Right lobe of liver (tissue), 6 donors: ENCODE data around the gene ARID4B. TPM values are rescaled to one million over a fixed set of nuclear protein-coding genes. Genes with fewer than 3 reads are reported as not detected.
A peak's percentile ranks its signal among the peaks of the same experiment; 100 is the strongest.

Source experiments
- ATAC-seq, 4 donors: fragments of 200-7000 bp; cut with Tn5 transposase; one replicate each; pipeline ENCODE4 v1.9.1; 2020; ENCODE audit warnings: mild to moderate bottlenecking in 4 of 4, moderate library complexity in 4 of 4
- DNase-seq, 3 donors: peaks; one replicate each; pipeline ENCODE4 v3.0.0-alpha.2; 2020
- H3K27ac ChIP-seq, 3 donors: fragments of 200-600 bp; one replicate each; pipeline ENCODE4 v1.8.0; 2022
- H3K27me3 ChIP-seq, 2 donors: fragments of 200-600 bp; one replicate each; pipeline ENCODE4 v1.8.0; 2022
- H3K36me3 ChIP-seq, 4 donors: fragments of 200-600 bp; sonication (generic) in 1 of 4; one replicate each; pipeline versions ENCODE4 v1.5.1 to v1.8.0; 2017 to 2022; ENCODE audit warnings: control low read depth in 1 of 4
- H3K4me1 ChIP-seq, 4 donors: fragments of 200-600 bp; sonication (generic) in 1 of 4; one replicate each; pipeline versions ENCODE4 v1.5.1 to v1.8.0; 2017 to 2022; ENCODE audit warnings: control low read depth in 1 of 4
- H3K4me3 ChIP-seq, 3 donors: fragments of 200-600 bp; one replicate each; pipeline ENCODE4 v1.8.0; 2022
- H3K9me3 ChIP-seq, 4 donors: fragments of 200-600 bp; sonication (generic) in 1 of 4; one replicate each; pipeline versions ENCODE4 v1.5.1 to v1.8.0; 2017 to 2022; ENCODE audit warnings: control low read depth in 1 of 4
- POLR2A ChIP-seq: fragments of 450-650 bp; IDR thresholded peaks from one replicate; pipeline ENCODE4 v1.6.1; 2017; ENCODE audit warnings: antibody characterized with exemption, mild to moderate bottlenecking
- WGBS: methylation state at CpG from one replicate; pipeline ENCODE4 v1.1.6; 2018; ENCODE audit warnings: low coverage, low lambda C conversion rate; ENCODE audit not compliant: insufficient coverage; ENCODE audit errors: missing lambda C conversion rate; 5-methylcytosine and 5-hydroxymethylcytosine counted together
- intact Hi-C, 2 donors: fragments of 100-400 bp; cut with DNase I; formaldehyde crosslinking; loops; one replicate each; pipeline versions ENCODE4 v1.11.2 to v1.14.1; 2022
- total RNA-seq, 6 experiments: library from RNA; depleted of rRNA in 2 of 6; stranded (reverse); fragments of >200 nt in 2 of 6; fragmentation: NEBNext Ultra II Directional in 3 of 6; extraction: Animal tissue kit (Norgen Biotek cat#: 25700) in 3 of 6; gene quantifications; one replicate each; pipeline versions ENCODE4 v1.1.0 to v1.2.4, GENCODE V29; 2016 to 2023
- TF ChIP-seq, protein P1 (sequence below), 4 donors: fragments of 200-600 bp in 3 of 4; fragments of 450-650 bp in 1 of 4; IDR thresholded peaks; one replicate each; pipeline versions ENCODE4 v1.5.1 to v1.8.0; 2016 to 2022; ENCODE audit warnings: antibody characterized with exemption in 4 of 4, mild to moderate bottlenecking in 2 of 4
- donor health status: DM: no; HTN: yes; CAD: no.
- donor health status: DM: no; HTN: no; CAD: no.
- donor health status: DM: no; HTN: no; CAD: no.
- donor health status: DM: no; HTN: yes; CAD: no.
- donor health status: DM: no; HTN: yes; CAD: no.

ARID4B gene
- total RNA-seq, 6 experiments from 2014 or later, result 8.0 to 16.2 (median 11.4) TPM

GRCh38 chr1:235129774-235130570 lies 198.0 kb downstream of the ARID4B start:
- no peak for TF ChIP-seq POLR2A
- TF ChIP-seq, protein P1, sequence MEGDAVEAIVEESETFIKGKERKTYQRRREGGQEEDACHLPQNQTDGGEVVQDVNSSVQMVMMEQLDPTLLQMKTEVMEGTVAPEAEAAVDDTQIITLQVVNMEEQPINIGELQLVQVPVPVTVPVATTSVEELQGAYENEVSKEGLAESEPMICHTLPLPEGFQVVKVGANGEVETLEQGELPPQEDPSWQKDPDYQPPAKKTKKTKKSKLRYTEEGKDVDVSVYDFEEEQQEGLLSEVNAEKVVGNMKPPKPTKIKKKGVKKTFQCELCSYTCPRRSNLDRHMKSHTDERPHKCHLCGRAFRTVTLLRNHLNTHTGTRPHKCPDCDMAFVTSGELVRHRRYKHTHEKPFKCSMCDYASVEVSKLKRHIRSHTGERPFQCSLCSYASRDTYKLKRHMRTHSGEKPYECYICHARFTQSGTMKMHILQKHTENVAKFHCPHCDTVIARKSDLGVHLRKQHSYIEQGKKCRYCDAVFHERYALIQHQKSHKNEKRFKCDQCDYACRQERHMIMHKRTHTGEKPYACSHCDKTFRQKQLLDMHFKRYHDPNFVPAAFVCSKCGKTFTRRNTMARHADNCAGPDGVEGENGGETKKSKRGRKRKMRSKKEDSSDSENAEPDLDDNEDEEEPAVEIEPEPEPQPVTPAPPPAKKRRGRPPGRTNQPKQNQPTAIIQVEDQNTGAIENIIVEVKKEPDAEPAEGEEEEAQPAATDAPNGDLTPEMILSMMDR (IDR thresholded peaks at IDR 0.05), result no peak
- H3K27me3 ChIP-seq, result no peaks in the 10 kb centered on the region
- H3K9me3 ChIP-seq, result no peaks in the 10 kb centered on the region
- H3K4me3 ChIP-seq, result no peak overlapping the region
- peaks cover 0 to 9% (median 4%) of the 10 kb centered on the region in 4 donors for H3K36me3 ChIP-seq
- intact Hi-C loops, result no loop called here
- ATAC-seq (no peak), DNase-seq (no peak)
- no peak overlapping the region for H3K27ac ChIP-seq
- WGBS, result 82% methylated on average over 3 of the region's 4 CpGs
- H3K4me1 ChIP-seq, result peaks cover 0 to 12% (median 2%) of the 10 kb centered on the region in 4 donors

DNA sequence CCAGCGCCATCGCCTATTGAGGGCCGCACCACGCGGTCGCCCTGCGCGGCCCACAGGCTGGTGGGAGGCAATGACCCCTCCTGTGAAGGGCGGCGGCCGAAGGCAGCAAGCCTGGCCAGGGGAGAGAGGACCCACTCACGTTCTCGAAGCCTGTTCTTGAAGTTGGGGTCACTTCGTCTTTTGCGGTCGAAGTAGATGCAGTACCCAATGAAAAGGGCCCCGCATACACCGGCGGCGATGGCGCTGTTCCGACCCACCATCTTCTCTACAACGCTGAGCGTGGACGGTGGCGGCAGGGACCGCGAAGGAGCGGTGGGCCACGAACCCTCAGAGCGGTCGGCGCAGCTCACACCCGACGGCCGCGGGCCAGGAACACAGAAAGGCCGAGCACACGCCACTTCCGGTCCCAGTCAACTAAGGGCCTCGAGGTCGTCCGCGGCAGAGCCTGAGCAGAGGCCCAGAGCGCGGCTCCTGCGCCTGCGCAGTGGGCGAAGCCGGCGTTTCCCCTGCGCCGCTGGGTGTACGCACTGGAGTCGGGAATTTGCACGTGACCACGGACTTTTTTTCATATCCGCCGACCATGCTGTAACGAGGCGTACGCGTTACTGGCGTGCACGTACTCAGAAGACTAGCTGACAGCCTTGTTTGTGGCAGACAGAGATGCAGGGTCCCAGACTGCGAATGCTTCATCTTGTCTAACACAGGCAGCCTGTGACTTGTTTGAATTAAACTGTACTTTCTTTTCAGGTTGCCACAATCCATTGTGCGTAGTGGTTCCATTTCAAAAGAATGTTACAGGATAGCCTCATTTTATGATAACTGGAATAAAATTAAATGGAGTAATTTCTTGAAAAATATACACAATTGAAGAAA lies 199.3 kb downstream of the ARID4B start, which contains the start of gene TOMM20:
TSS of gene TOMM20 (minus strand) at position 382 of the 873 bp plus-strand sequence. CDS start at position 260, 122 bp downstream.
- WGBS, result 2% methylated on average over 12 of the region's 67 CpGs
- peak within 1 kb of the TSS; percentile 97 to 99 (median 98) for H3K4me3 ChIP-seq
- no peaks in the 10 kb centered on the region for H3K27me3 ChIP-seq
- ATAC-seq (peak; percentile 98 to 99 (median 98)), DNase-seq (peak; percentile 94 to 97 (median 97))
- intact Hi-C loops, result no loop called here
- peaks cover 0 to 6% (median 2%) of the 10 kb centered on the region in 4 donors for H3K36me3 ChIP-seq
- H3K9me3 ChIP-seq, result no peaks in the 10 kb centered on the region
- H3K4me1 ChIP-seq, result peaks cover 0 to 15% (median 2%) of the 10 kb centered on the region in 4 donors
- TF ChIP-seq, protein P1 (IDR thresholded peaks at IDR 0.05), result no peak
- peak; percentile 81 for TF ChIP-seq POLR2A
- H3K27ac ChIP-seq, result peak within 1 kb of the TSS; percentile 82 to 93 (median 87)

DNA sequence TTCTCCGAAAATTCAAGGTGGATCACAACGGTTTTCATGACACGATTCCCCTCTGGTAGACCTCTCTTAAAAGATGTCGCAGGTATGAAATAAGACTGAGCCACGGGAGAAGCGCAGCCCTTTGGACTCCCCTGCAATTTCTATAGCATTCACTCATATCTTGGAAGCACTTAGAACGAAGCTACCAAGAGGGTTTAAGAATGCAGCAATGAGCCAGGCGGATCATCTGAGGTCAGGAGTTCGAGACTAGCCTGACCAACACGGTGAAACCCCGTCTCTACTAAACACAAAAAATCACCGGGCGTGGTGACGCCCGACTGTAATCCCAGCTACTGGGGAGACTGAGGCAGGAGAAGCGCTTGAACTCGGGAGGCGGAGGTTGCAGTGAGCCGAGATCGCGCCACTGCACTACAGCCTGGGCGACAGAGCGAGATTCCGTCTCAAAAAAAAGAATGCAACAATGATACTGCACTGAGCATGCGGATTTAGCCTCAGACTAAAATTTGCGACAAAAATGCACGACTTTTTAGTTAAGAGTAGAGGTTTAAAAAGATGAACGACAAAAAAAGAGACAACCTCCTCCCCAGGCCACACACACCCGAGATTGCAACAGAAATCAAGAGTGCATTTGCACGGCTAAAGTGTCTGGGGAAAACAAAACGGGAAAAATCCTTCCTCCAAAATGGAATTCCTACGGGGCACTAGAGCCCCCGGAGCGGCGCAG lies 200.1 kb downstream of the ARID4B start:
- TF ChIP-seq, protein P1 (IDR thresholded peaks at IDR 0.05), result no peak
- TF ChIP-seq POLR2A, result no peak
- no peak for DNase-seq
- intact Hi-C loops, result no loop called here
- Histone ChIP-seq H3K9me3 (no peaks in the 10 kb centered on the region), H3K27ac (peak overlapping the region; percentile 82 to 93 (median 87)), H3K4me1 (peaks cover 0 to 18% (median 2%) of the 10 kb centered on the region in 4 donors), H3K4me3 (peak overlapping the region; percentile 97 to 99 (median 98)), H3K27me3 (no peaks in the 10 kb centered on the region), H3K36me3 (peaks cover 0 to 4% (median 2%) of the 10 kb centered on the region in 4 donors)
- under 1% methylated on average over 27 of the region's 35 CpGs for WGBS
- ATAC-seq, result peak in 1 of 4 donors; percentile 6

- no peak for DNase-seq
- Histone ChIP-seq H3K4me3 (peak overlapping the region; percentile 97 to 99 (median 98)), H3K4me1 (peaks cover 0 to 18% (median 2%) of the 10 kb centered on the region in 4 donors), H3K9me3 (no peaks in the 10 kb centered on the region), H3K27ac (no peak overlapping the region), H3K36me3 (peaks cover 0 to 4% (median 2%) of the 10 kb centered on the region in 4 donors), H3K27me3 (no peaks in the 10 kb centered on the region)
- intact Hi-C loops, result no loop called here
- TF ChIP-seq, protein P1 (IDR thresholded peaks at IDR 0.05), result no peak
- TF ChIP-seq POLR2A, result no peak
- 29% methylated on average over 4 of the region's 4 CpGs for WGBS
- ATAC-seq, result no peak
Measured at GRCh38 chr1:235127203-235127602, 200.8 kb downstream of the ARID4B start.
